ENCODE measurements around the gene ADRA2A. TPM values are rescaled to one million over a fixed set of nuclear protein-coding genes. Genes with fewer than 3 reads are reported as not detected.

Gene ADRA2A
- polyA plus RNA-seq, 3 donors, result not detected

GRCh38 chr10:111037858-111038257, 39.0 kb upstream of the ADRA2A start:
- H2AFZ ChIP-seq (ENCODE audit: insufficient read depth, low read depth, low read length, poor library complexity, severe bottlenecking), result no peak overlapping the region
- H3K4me2 ChIP-seq (replicated peaks; ENCODE audit: extremely low read depth, low read length, poor library complexity, severe bottlenecking), result no peak overlapping the region
- peaks cover 0 to 2% of the 10 kb centered on the region in 2 donors for H3K36me3 ChIP-seq (replicated peaks in 1 of 2; ENCODE audit: control insufficient read depth in 1 of 2, insufficient read depth in 2 of 2, low read length in 2 of 2)
- no peaks in the 10 kb centered on the region for H3K27me3 ChIP-seq (ENCODE audit: control insufficient read depth in 2 of 2, insufficient read depth in 2 of 2, low read length in 2 of 2)
- peaks cover 33 to 45% of the 10 kb centered on the region in 2 donors for H3K9me3 ChIP-seq (replicated peaks in 1 of 2; ENCODE audit: control insufficient read depth in 1 of 2, insufficient read depth in 1 of 2, low read length in 2 of 2)
- H3K4me3 ChIP-seq (replicated peaks in 1 of 3; ENCODE audit: low read depth in 2 of 3, low read length in 3 of 3), result no peak overlapping the region
- no peak overlapping the region for H3K27ac ChIP-seq (ENCODE audit: low read depth in 1 of 2, low read length in 2 of 2)
- no peaks in the 10 kb centered on the region for H3K4me1 ChIP-seq (ENCODE audit: control insufficient read depth in 1 of 2, insufficient read depth in 2 of 2, low read length in 2 of 2)
- no peaks in the 10 kb centered on the region for H3K79me2 ChIP-seq (ENCODE audit: insufficient read depth, low read length)
- intact Hi-C loops (cut with micrococcal nuclease), result no loop called here
- Mint-ChIP-seq H3K9me3 (peaks cover 24 to 53% (median 47%) of the 10 kb centered on the region in 7 donors), H3K27ac (no peak overlapping the region), H3K4me1 (peaks cover 4% of the 10 kb centered on the region), H3K4me3 (no peak overlapping the region), H3K27me3 (ENCODE audit: low read depth in 3 of 3) (no peaks in the 10 kb centered on the region), H3K36me3 (peaks cover 0 to 3% of the 10 kb centered on the region in 2 donors)
- no peak for DNase-seq
- TF ChIP-seq CTCF (IDR thresholded peaks at IDR 0.05), result no peak
- no peak overlapping the region for H3K9ac ChIP-seq (ENCODE audit: insufficient read depth, low read length, poor library complexity, severe bottlenecking)
- H4K20me1 ChIP-seq (ENCODE audit: insufficient read depth, low read length), result no peaks in the 10 kb centered on the region

- Mint-ChIP-seq H3K9me3 (peaks cover 25 to 54% (median 45%) of the 10 kb centered on the region in 7 donors), H3K36me3 (peaks cover 0 to 3% of the 10 kb centered on the region in 2 donors), H3K27me3 (ENCODE audit: low read depth in 3 of 3) (no peaks in the 10 kb centered on the region), H3K27ac (no peak overlapping the region), H3K4me3 (no peak overlapping the region), H3K4me1 (peaks cover 2% of the 10 kb centered on the region)
- no peak for TF ChIP-seq CTCF (IDR thresholded peaks at IDR 0.05)
- no peak overlapping the region for H3K27ac ChIP-seq (ENCODE audit: low read depth in 1 of 2, low read length in 2 of 2)
- H3K4me1 ChIP-seq (ENCODE audit: control insufficient read depth in 1 of 2, insufficient read depth in 2 of 2, low read length in 2 of 2), result no peaks in the 10 kb centered on the region
- peaks cover 30 to 48% of the 10 kb centered on the region in 2 donors for H3K9me3 ChIP-seq (replicated peaks in 1 of 2; ENCODE audit: control insufficient read depth in 1 of 2, insufficient read depth in 1 of 2, low read length in 2 of 2)
- H3K27me3 ChIP-seq (ENCODE audit: control insufficient read depth in 2 of 2, insufficient read depth in 2 of 2, low read length in 2 of 2), result no peaks in the 10 kb centered on the region
- H3K79me2 ChIP-seq (ENCODE audit: insufficient read depth, low read length), result no peaks in the 10 kb centered on the region
- no CpG with 5 or more reads among the region's 2 CpGs for WGBS (ENCODE audit: insufficient coverage)
- no peak overlapping the region for H2AFZ ChIP-seq (ENCODE audit: insufficient read depth, low read depth, low read length, poor library complexity, severe bottlenecking)
- no peaks in the 10 kb centered on the region for H4K20me1 ChIP-seq (ENCODE audit: insufficient read depth, low read length)
- H3K36me3 ChIP-seq (replicated peaks in 1 of 2; ENCODE audit: control insufficient read depth in 1 of 2, insufficient read depth in 2 of 2, low read length in 2 of 2), result no peaks in the 10 kb centered on the region
- intact Hi-C loops (cut with micrococcal nuclease), result no loop called here
- H3K4me3 ChIP-seq (replicated peaks in 1 of 3; ENCODE audit: low read depth in 2 of 3, low read length in 3 of 3), result no peak overlapping the region
- no peak overlapping the region for H3K4me2 ChIP-seq (replicated peaks; ENCODE audit: extremely low read depth, low read length, poor library complexity, severe bottlenecking)
- H3K9ac ChIP-seq (ENCODE audit: insufficient read depth, low read length, poor library complexity, severe bottlenecking), result no peak overlapping the region
- DNase-seq, result no peak
These were observed 37.3 kb upstream of the ADRA2A start for GRCh38 chr10:111039522-111039921.
